ENCODE results near the gene L1TD1.

- no peak for TF ChIP-seq CTCF (IDR thresholded peaks at IDR 0.05)
- no peak for TF ChIP-seq POLR2A (IDR thresholded peaks at IDR 0.05)
Measured at GRCh38 chr1:62229468-62229867, 34.8 kb downstream of the L1TD1 start.

Measured in stomach (tissue), 4 donors.